Fibroblast of skin of back (primary cell): Measurements from ENCODE around the gene MSI2.
"Not testable (repeated sequence)": the region's sequence is repeated elsewhere in the genome, so short reads cannot be mapped to it uniquely, and the experiment has no call there.

Source experiments
- DNase-seq: peaks from one replicate; pipeline ENCODE4 v3.0.0-alpha.2; 2013

Gene MSI2

GRCh38 chr17:57294101-57294500, 37.8 kb downstream of the MSI2 start:
- no peak for DNase-seq

DNA sequence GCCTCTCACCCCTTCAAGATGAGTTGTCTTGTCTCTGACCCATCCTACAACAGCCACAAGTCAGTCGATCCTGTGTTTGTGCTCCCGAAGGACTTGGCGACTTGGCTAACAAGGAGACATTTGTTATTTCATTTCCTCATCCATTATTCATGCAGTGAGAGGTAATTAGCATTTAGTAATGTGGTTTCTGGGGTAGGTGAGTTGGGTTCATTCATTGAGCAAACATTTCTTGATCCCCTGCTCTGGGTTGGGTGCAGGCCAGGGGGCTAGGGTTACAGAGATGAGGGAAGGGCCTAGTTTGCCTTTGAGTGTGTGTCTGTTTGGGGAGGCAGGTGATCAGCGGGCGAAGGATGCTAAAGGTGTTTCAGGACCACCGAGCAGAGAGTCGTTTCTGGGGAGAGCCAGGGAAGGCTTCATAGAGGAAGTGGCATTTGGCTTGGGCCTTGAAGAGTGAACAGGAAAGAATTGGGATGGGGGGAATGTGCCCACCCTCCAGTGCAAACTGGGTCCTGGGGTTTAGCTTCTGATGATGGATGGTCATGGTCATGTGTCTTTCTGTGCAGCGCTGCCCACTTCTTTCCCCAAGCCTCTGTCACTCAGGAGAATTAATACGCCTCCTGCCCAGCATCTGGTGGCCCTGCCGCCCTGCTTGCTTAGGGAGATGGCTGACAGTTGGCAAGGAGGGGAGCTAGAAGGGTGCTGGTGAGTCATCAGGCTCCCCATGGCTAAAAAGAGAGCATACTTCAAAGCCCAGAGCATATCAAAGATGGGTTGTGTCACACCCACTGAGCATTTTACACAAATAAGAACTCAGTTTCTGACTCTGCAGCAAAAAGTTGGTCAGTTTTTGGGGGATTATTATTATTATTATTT, 38.5 kb downstream of the MSI2 start:
- peak; percentile 35 for DNase-seq

GRCh38 chr17:57295526-57296023, 39.3 kb downstream of the MSI2 start:
- DNase-seq = peak; percentile 50

DNA sequence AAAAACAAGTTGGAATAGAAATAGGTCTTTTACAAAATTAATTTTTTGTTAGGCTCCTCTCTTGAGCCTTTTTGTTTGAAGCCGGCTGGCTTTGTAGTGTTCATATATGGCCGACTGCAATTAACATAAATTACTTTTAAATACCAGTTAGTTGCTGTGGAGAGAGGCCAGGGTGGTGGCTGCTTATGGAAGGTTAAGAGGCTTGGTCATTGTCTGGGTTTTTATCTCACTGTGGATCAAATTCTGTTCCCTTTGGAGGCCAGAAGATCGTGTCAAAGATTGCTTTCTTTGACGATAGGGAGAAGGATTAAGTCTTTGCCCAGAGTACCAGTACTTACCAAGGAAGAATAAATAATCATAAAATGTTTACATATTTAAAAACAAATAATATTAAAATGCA, 39.9 kb downstream of the MSI2 start:
- DNase-seq = no peak

- DNase-seq = no peak
These were observed 42.9 kb downstream of the MSI2 start for GRCh38 chr17:57299176-57299575.

- not testable (repeated sequence) for DNase-seq
These were observed 44.3 kb downstream of the MSI2 start for GRCh38 chr17:57300592-57300991.

DNA sequence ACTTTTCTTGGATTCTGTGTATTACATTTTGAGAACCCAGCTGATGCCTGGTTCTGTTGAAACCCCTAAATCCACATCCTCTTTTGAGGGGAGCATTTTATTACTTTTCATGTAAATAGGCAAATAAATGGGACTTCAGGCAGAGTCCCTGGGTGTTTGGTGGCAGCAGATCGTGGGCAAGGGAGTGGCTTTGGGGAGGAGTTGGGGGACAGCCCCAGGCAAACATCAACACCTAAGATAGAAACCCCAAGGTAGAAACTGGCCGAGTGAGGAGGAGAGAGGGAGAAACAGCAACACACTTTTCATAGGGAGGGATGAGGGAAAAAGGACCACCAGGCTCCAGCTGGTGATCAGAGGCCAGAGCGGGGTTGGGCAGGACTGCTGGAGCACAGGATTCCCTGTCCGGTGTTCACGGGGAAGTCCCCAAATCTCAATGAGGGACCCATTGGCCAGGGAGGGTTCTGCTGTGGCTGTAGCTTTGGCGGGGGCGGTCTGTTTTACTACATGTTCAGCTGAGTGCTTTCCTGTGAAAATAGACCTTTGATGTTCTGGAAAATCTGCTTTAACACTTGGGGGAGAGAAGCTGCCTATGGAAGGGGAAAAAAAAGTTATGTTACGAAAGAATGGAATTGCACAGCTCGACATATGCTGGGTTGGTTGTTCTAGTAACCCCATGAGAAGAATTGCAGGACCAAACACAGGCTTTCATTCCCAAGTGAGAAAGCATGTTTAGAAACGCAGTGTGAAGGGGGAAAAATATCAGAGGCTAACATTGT, 46.6 kb downstream of the MSI2 start:
- DNase-seq = no peak

DNA sequence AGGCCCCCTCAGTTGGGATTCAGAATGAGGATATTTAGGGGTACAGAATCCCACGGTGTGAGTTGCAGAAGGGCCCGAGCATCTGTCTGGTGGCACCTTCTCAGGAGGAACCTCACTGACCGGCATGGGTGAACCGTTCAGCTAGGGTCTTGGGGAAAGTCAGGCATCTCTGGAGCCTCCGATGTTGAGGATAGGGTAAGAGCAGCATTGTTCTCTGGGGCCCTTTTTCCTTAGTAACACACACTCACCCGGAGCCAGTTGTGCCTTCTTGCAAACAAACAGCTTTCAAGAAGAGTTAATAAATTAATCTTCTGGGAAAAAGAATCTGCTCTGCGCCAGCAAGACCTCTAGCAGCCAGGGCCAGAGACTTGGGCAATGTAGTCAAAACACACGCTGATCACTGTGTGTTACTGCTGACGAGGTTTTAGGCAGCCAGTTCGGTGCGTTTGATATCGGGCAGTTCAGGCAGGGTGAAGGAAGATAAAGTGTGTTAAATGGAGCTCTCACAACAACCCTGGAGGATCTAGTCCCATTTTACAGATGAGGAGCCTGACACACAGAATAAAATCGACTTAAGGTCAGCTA, 48.9 kb downstream of the MSI2 start:
- no peak for DNase-seq

DNA sequence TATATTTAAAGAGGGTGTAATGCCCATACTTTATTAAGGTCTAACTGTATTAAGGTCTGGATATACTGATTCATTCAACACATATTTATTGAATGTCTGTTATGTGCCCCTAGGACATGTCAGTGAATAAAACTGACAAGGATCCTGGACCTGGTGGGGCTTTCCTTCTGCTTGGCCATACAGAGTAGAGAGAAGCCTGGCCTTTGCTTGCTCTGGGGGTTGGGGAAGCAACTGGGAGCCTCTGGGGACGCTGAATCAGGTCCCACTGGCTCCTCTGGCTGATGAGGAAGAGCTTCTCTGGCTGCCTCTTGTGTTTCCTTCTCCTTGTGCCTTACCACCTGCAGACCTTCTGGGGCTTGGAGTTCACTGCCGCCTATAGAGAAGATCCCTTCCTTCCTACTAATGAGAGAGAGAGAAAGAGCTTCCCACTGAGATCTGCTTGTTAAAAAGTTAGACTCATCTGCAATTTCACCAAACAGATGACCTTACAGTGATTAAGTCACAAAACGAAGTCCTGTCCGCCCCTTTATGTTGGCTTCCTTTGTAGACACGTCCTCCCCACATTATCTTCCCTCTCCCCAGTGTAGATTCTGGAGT, 49.7 kb downstream of the MSI2 start:
- peak; percentile 49 for DNase-seq

DNA sequence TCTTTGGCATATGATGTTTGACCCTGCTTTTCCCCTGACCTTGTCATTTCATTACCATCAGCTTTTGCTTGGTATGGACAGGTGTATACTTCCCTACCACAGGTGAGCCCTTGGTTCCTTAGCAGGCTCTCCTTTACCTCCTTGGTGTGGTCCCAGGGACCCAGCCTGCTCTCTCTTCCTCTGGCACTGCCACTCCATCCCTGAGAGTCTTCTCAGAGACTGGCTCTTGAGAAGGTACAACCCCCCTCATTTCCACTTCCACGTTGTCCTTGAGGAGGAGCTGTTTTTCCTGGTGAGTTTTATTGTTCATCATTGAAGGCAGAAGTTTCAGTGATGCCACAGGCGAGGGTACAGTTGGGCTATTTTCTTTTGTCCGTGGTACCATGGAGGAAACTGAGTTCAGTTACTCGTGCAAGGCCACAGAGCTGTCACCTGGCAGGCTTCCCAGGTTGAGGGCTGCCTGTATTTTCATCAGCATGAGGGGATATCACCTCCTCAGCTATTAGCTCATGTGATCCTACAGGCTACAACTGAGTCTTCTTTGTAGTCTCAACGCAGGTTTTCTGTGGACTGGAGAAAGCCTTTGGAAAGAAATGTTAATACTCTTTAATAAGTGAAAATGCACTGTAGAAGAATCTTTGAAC, 52.3 kb downstream of the MSI2 start:
- no peak for DNase-seq

DNA sequence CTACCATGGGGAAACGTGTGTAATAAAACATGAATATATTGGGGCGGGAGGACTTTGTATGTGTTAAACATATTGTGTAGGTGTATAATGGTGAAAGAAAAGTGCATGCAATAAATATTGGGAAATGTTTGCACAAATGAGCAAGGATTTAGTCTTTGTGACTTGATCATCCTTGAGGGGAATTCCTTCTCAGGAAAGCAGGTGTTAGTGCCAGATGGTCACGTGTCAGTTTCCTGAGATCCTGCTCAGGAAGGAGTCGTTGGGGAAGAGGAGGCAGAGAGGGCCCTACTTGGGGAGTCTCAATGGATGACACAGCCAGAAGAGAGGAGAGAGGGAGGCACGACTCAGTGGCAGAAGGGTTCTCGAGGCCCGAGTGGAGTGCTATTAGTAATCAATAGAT, 53.2 kb downstream of the MSI2 start:
- no peak for DNase-seq

DNA sequence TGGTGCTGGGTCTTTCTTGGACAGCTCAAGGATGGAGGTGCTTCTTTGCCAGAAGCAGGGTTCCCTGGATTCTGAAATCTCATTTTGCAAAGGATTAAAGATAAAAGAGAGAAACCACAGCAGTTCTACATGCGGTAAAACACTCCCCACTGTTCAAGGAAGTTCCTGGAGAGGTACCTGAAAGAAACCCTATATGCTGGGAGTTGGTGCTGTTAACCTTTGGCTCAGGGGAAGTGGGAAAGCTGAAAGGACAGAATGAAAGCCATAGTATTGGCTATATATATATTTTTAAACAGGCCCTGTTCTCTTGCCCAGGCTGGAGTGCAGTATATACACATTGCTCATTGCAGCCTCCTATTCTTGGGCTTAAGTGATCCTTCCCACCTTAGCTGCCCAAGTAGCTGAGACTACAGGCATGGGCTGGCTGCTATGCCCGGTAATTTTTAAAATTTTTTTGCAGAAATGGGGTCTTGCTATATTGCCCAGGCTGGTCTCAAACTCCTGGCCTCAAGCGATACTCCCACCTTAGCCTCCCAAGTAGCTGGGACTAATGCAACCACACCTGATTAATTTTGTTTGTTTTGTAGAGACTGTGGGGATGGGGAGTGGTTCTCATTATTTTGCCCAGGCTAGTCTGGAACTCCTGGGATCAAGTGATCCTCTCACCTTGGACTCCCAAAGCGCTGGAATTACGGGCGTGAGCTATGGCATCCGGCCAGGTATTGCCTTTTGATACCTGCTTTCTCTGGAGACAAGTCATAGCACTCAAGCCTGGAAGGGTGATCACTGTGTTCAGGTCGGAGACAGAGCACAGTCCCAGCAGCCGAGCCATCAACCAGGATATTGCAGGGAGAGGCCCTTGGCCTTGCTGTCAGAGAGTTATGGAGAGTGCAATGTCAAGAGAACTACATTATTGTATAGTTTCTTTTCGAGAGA, 55.2 kb downstream of the MSI2 start:
- no peak for DNase-seq

GRCh38 chr17:57312242-57312641, 55.9 kb downstream of the MSI2 start:
- DNase-seq = no peak

DNA sequence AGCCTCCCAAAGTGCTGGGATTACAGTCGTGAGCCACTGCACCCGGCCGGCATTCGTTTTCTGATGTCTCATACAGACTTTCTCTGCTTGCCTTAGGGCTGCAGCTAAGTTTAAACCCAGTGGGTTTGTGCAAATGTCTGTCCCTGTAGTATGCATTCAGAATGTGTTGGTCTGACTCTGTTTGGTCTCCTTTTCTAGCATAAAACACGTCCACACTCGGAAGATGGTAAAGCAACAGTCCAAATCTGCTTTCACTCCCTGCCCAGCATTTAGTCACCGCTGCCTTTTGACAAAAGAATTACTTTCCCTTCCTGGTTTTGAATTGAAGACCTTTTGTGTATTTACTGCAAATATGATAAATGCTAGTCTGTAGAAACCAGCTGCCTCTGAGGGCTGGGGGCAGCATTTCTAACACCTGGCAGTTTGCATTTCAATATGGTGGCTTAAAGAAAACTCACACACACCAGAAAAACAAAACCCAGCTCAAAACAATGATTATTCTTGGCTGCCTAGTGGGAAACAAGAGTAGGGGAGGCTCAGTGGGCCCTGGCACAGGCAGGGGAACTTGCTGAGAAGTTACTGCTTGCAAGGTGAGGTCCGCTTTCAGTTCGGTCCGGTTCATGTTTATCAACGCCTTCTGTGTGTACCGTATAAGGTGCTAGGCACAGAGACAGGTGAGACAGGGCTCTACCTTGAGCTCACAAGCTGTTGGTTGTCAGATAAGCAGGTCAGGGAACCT, 56.9 kb downstream of the MSI2 start:
- no peak for DNase-seq

DNA sequence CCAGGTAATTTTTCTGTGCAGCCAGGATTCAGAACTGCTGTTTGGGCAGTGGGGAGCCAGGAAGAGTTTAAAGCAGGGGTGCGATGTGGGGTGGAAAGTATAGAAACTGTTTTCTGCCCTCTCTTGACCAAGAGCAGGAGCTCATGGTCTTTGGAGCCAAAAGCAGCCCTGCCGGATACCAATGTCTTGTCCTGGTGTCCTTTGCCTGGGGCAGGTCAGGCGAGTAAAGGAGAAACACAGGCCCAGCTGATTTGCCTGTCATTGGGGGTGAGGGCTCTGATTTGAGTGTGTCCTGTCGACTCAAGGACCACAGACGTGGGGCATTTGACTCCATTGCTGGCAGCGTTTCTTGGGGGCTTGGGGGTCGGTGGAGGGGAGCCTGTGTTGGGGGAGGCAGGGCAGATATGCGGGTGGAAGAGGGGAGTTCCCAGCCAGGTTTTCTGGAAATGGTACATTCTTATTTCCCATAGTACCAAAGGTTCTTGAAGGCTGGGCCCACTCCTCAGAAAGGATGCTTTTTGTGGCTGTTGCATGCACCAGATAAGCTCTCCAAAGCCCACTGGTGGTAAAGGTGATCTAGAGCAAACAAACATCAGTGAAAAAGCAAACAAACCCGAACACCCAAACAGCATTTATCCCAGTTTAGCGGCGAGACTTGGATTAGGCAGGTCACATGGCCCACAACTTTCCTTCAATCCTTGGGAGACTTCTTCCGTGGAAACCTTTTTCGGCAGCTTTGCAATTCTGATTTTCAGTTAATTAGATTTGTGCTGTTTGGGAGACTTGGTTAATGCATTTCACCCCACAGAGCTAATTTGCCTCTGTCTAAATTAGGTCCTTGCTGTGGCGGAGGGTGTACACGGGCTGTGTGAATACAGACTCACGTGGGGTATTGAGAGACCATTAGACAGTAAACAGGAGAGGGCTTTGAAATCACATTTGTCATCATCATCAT, 59.0 kb downstream of the MSI2 start:
- DNase-seq = no peak

- DNase-seq = no peak
These were observed 60.0 kb downstream of the MSI2 start for GRCh38 chr17:57316361-57316760.

- no peak for DNase-seq
These were observed 60.8 kb downstream of the MSI2 start for GRCh38 chr17:57317079-57317478.

- no peak for DNase-seq
These were observed 62.6 kb downstream of the MSI2 start for GRCh38 chr17:57318913-57319312.

- DNase-seq = no peak
These were observed 63.5 kb downstream of the MSI2 start for GRCh38 chr17:57319806-57320205.
